ENCODE results near the gene PHKA2.

PHKA2 gene

GRCh38 chrX:18887177-18887824 is 96.6 kb downstream of the PHKA2 start:
- DNase-seq = no peak

DNA sequence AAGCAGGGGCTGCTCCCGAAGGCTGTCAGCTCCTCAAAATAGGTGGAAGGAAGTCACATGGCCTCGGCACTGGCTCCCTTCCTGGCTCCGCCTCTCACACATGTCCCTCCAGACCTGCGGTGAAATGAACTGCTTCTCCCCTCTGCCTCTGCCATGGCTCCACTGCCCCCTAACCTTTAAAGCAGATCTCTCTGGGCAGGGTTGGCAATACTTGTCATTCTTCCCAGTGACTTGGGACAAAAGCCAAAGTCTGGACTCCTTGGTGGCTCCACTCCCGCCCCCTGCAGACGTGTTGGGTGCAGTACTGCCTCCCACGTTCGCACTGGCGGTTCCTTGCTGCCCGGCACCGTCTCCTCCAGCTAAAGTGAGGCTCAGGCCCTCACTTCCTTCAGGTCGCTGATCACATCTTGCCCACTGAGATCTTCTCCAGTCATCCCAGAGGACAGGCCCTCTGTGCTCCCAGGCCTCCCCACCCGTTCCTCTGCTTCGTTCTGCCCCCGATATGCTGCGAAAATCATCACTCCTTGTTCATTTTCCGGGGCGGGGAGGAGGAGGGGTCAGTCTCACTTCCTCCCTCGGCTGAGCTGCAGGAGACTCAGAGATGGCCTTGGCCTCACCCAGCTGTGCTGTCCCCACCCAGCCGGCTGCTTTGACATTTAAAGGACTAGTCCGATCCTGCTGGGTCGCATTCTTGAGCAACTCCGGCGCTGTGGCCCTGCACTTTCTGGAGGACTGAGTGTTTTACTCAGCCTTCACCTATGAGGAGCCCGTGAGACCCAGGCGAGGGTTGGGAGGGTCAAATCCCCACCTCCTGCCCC is 97.4 kb downstream of the PHKA2 start:
- DNase-seq = peak in 1 of 2 experiments; percentile 13

DNA sequence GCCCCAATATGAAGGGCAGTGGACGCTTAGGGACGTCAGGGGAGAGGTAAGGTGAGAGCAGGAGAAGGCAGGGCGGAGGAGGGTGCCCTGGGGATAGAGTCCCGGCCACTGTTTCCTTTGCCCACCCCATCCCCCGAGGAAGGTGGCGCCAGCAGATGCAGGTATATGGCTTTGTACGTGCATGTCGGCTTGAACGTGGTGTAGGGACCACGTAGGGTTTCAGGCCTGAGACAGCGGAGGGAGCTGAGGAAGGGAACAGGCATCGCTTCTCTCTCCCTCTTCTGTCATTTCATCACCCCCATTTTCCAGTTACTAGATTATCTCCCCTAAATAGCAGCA is 97.9 kb downstream of the PHKA2 start:
- DNase-seq = no peak

DNA sequence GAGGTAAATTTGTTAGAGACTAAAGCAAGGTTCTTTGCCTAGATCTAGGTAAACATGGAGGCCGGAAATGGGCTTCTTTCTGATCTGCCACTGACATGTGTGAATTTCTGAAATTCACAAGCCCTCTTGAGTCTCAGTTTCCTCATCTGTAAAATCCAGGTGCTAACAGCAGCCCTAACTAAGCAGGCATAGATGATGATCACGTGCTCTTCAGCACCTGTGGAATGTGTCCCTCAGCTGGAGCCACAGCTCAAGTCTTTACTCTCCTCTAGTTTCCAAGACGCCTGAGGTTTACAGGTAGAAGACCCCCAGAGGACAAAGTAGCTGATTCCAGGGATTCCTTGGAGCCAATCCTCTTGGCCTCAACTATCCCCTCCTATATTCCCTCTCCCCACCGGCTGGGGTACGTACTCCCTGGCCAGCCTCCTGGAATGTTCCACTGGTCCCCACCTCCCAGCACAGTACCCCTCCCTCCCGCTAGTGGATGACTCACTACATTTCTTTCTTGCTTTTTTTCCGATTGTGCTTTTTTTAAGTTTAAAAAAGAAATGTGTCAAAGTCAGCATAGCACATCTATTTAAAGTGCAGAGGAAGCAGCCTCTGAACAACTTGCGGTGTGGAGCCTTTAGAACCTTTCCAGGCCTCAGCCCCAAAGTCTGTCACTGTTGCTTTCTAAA is 98.4 kb downstream of the PHKA2 start:
- no peak for DNase-seq

- DNase-seq = no peak
Observed at GRCh38 chrX:18884916-18885315, 99.0 kb downstream of the PHKA2 start.

- no peak for DNase-seq
Observed at GRCh38 chrX:18883961-18884765, 99.8 kb downstream of the PHKA2 start.

DNA sequence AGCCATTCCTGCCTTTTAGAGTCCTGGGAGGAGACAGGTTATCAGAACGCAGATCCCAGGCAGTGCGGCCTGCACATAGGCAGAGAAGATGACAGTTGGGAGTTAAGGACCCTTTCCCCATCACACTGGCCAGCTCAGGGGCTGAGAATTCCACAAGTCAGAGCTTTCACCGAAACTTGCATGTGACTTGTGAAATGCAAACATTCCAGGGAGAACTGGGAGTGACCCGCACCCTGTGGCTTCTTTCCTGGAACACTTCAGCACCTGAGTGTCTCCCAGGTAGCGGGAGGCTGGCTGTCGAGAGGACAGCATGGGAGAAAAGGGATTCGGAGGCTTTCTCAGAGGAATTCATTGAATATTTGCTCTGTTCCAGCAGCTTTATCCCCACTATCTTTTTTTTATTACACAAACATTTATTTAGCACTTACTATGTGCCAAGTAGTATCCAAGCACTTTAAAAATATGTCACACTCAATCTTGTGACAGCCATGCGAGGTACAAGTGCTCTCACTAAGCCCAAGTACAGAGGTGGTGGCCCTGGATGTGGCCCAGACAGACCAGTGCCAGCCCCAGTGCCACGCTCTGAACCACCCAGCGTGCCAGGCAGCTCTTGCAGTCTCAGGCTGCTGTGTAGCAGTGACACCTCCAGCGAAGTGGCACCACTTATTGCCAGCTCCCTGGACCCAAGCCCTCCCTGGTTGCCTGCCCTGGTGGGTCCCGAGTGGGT is 100.5 kb downstream of the PHKA2 start:
- DNase-seq = no peak

DNA sequence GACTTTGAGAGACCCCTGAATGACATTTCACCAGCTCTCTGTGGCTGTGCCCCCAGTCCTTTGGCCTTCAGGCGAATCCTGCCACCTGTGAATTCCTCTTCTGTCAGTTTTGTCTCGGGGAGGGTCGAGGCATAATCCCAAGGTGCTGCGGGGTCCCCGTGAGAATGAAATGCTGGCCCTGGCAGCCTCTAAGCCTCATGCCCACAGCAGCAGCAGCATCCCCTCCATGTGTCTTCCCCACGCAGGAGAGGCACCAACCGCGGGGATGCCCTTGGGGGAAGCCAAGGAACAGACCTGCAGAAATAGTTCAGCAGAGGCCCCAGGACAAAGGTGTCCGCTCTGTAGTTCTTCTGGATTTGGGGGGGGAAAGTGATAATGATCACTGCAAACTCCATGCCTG is 104.8 kb downstream of the PHKA2 start:
- DNase-seq = no peak

DNA sequence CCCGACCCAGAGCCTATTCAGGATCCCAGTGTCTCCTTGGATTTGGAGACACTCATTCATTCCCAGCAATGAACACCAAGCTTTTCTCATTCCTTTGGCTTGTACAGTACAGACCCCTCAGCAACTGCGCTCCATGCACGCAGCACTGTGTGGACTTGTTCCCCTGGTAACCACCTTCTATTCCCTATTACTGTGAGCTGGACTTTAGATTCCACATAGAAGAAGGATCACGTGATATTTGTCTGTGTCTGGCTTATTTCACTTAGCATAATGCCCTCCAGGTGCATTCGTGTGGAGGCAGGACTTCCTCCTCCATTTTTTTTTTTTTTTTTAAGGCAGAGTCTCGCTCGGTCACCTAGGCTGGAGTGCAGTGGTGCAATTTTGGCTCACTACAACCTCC is 106.4 kb downstream of the PHKA2 start:
- no peak for DNase-seq

DNA sequence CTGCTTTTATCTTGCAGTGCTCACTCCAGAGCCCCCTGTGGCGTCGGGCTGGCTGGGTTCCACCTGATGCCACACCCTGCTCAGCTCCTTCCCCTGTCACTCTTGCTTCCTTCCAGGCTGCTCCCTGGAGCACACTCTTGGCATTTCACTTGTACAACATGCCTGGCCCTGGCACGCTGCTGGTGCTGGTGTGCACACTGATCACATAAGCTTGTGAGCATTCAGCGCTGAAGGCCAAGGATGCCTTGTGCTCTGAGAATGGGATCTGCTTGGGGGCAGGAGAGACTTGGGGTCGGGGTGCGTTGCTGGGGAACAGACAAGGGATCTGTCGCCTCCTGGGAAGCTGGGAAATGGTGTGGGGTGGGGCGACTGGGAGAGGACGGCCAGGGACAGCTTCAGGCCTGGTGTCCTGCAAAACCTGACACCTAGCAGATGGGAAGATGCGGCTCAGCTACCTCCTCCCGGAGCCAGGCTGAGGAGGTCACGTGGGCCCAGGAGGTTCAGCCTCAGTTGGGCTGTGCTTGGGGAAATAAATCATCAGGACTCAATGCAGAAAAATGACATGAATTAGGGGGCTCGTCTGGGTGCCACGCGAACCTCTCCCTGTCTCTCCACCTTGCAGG is 108.5 kb downstream of the PHKA2 start:
- peak in 1 of 2 experiments; percentile 60 for DNase-seq

GRCh38 chrX:18874560-18875255 is 109.2 kb downstream of the PHKA2 start:
- no peak for DNase-seq

DNA sequence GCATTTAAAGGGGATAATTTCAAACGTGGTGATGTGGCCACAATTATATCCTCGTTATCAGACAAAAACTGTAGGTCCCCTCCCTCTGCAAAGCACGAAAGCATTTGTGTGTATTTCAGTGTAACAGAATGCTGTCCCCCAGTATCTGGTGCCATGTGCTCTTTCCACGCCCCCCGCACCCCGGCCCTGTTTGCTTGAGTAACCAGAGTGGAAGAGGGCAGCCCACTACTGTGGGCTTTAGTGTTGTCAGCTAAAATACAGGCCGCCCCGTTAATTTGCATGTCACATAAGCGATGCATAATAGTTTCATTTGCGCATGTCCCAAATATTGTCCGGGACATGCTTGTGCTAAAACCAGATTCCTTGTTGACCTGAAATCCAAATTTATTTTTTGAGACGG is 110.1 kb downstream of the PHKA2 start:
- DNase-seq = no peak

- no peak for DNase-seq
Observed at GRCh38 chrX:18873189-18873791, 110.6 kb downstream of the PHKA2 start.

GRCh38 chrX:18872621-18873020 is 111.3 kb downstream of the PHKA2 start:
- DNase-seq = no peak

DNA sequence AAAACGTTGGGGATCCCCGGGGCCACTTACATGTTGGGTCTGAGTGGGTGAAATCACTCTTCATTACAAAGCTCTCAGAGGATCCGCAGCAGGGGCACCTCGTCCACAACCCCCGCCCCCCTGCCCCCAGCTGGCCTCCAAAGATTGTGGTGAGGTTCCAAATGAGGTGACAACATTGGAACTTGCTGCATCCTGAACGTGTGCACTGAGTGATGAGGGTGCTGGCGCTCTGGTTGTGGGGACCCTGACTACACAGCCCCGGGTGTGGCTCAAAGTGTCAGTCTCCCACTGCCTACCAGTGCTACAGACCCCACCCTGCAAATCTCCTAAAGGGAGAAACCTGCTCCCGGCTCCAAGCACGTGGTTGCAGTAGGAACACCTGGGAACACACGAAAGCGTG is 111.9 kb downstream of the PHKA2 start:
- no peak for DNase-seq

GRCh38 chrX:18871161-18871890 is 112.6 kb downstream of the PHKA2 start:
- peak in 1 of 2 experiments; percentile 21 for DNase-seq

DNA sequence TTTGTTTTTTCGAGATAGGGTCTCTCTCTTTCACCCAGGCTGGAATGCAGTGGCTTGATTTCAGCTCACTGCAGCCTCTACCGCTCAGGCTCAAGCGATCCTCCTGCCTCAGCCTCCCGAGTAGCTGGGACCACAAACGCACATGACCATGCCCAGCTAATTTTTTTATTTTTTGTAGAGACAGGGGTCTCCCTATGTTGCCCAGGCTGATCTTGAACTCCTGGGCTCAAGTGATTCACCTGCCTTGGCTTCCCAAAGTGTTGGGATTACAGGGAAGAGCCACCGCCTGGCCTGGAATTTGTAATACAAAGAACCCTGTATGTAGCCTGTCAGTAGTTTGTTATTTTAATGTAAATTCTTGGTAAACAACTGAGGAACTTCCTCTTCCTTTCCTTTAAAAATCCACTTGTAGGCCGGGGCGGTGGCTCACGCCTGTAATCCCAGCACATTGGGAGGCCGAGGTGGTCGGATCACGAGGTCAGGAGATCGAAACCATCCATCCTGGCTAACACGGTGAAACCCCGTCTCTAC is 119.5 kb downstream of the PHKA2 start:
- no peak for DNase-seq

DNA sequence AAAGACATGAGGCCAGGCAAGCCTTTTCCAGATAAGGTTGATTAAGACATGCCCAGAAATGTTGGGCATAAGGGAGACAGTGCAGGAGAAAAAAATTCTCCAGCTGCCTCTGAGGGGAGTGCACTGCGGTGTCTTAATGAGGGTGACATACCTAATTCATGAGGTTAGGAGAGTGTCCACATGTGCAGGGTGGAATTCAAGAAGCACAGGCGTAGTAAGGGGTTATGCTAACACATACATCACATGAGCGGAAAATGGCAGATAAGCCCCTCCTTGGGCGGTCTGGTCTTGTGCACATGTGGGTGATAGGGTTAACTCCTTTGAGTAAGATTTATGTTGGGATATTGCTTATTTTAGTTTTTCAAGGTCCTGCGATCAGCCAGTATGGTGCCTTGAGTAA is 122.4 kb downstream of the PHKA2 start:
- DNase-seq = no peak

DNA sequence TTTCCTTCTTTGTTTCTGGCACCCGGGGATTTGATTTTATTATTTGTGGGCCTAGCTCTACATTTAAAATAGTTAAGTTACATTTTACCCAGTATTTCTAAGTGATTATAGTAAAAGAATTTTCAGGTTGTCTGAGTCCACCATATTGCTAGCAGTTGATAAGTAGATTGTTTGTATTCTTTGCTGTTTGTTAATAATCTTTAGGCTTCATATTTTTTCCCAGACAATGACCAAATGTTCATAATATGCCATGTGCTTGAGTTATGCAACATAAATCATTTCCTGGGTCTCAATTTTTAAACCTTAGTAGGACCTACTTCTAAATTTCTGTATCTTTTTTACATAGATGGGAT is 127.3 kb downstream of the PHKA2 start:
- DNase-seq = no peak

Measured in NCI-H446 (cell line).